Measurements from ENCODE around the gene S100A2.
"Not testable (repeated sequence)": the region's sequence is repeated elsewhere in the genome, so short reads cannot be mapped to it uniquely, and the experiment has no call there.

S100A2 gene

GRCh38 chr1:153575497-153575896 lies 9.9 kb upstream of the S100A2 start:
- H3K36me3 ChIP-seq (ENCODE audit: control insufficient read depth in 4 of 4, insufficient read depth in 4 of 4, low read length in 3 of 4); H3K27ac ChIP-seq (ENCODE audit: insufficient read depth in 1 of 2, low read depth in 1 of 2, low read length in 2 of 2, poor library complexity in 1 of 2, severe bottlenecking in 2 of 2); POLR2A ChIA-PET; H3K4me3 ChIP-seq (ENCODE audit: control insufficient read depth in 1 of 7, extremely low read depth in 1 of 7, insufficient read depth in 4 of 7, low read depth in 2 of 7, low read length in 6 of 7); H3K9me3 ChIP-seq (ENCODE audit: control extremely low read depth in 1 of 5, control insufficient read depth in 4 of 5, insufficient read depth in 2 of 5, low read depth in 1 of 5, low read length in 4 of 5); H3K27me3 ChIP-seq (replicated peaks in 2 of 5; ENCODE audit: control insufficient read depth in 4 of 5, insufficient read depth in 5 of 5, low read length in 4 of 5); DNase-seq: not testable (repeated sequence)
- CTCF ChIA-PET, result interaction anchor here (1.3 to 3.1 kb wide), 3 partner anchors 21 to 51 kb away, joined by 5 to 22 read pairs (median 10); partner anchors contain the start of gene S100A13
- WGBS (ENCODE audit: insufficient coverage), result 100% methylated on average over 1 of the region's 10 CpGs
- H3K4me1 ChIP-seq (ENCODE audit: control extremely low read depth in 1 of 4, control insufficient read depth in 4 of 4, insufficient read depth in 4 of 4, low read length in 3 of 4), result peaks cover 7 to 19% (median 12%) of the 10 kb centered on the region in 4 experiments

DNA sequence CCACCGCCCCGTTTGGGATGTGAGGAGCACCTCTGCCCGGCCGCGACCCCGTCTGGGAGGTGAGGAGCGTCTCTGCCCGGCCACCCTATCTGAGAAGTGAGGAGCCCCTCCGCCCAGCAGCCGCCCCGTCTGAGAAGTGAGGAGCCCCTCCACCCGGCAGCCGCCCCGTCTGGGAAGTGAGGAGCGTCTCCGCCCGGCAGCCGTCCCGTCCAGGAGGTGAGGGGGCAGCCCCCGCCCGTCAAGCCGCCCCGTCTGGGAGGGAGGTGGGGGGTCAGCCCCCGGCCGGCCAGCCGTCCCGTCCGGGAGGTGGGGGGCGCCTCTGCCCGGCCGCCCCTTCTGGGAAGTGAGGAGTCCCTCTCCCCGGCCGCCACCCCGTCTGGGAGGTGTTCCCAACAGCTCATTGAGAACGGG lies 9.4 kb upstream of the S100A2 start:
- POLR2A ChIA-PET; H3K27me3 ChIP-seq (replicated peaks in 2 of 5; ENCODE audit: control insufficient read depth in 4 of 5, insufficient read depth in 5 of 5, low read length in 4 of 5); H3K4me3 ChIP-seq (ENCODE audit: control insufficient read depth in 1 of 7, extremely low read depth in 1 of 7, insufficient read depth in 4 of 7, low read depth in 2 of 7, low read length in 6 of 7); DNase-seq; H3K9me3 ChIP-seq (ENCODE audit: control extremely low read depth in 1 of 5, control insufficient read depth in 4 of 5, insufficient read depth in 2 of 5, low read depth in 1 of 5, low read length in 4 of 5); H3K36me3 ChIP-seq (ENCODE audit: control insufficient read depth in 4 of 4, insufficient read depth in 4 of 4, low read length in 3 of 4); H3K27ac ChIP-seq (ENCODE audit: insufficient read depth in 1 of 2, low read depth in 1 of 2, low read length in 2 of 2, poor library complexity in 1 of 2, severe bottlenecking in 2 of 2): not testable (repeated sequence)
- CTCF ChIA-PET, result interaction anchor here (1.3 to 1.6 kb wide), 2 partner anchors 21 to 51 kb away, joined by 5 to 10 read pairs; partner anchors contain the start of gene S100A13
- H3K4me1 ChIP-seq (ENCODE audit: control extremely low read depth in 1 of 4, control insufficient read depth in 4 of 4, insufficient read depth in 4 of 4, low read length in 3 of 4), result peaks cover 7 to 19% (median 12%) of the 10 kb centered on the region in 4 experiments
- WGBS (ENCODE audit: insufficient coverage), result 99% methylated on average over 12 of the region's 35 CpGs

DNA sequence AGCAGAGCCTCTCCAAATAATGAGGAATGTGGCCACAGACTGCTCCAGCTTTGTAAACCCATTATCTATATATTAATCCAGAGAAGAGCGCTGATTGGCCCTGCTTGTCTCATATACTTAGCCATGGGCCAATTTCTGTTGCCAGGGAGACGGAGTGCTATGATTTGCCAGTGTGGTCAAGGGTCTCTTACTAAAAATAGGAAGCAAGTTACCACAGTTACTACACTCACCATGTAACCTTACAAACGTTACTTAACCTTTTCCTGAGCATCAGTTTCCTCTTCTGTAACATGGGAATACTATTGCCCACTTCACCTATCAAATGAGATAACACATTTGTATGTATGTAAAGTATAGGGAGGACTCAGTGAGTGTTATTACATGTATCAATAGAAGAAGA lies 7.7 kb upstream of the S100A2 start:
- H3K4me1 ChIP-seq (ENCODE audit: control extremely low read depth in 1 of 4, control insufficient read depth in 4 of 4, insufficient read depth in 4 of 4, low read length in 3 of 4), result peaks cover 7 to 26% (median 17%) of the 10 kb centered on the region in 4 experiments
- no peaks in the 10 kb centered on the region for H3K9me3 ChIP-seq (ENCODE audit: control extremely low read depth in 1 of 5, control insufficient read depth in 4 of 5, insufficient read depth in 2 of 5, low read depth in 1 of 5, low read length in 4 of 5)
- H3K27me3 ChIP-seq (replicated peaks in 2 of 5; ENCODE audit: control insufficient read depth in 4 of 5, insufficient read depth in 5 of 5, low read length in 4 of 5), result peaks cover 0 to 5% (median 0%) of the 10 kb centered on the region in 5 experiments
- ChIA-PET CTCF (interaction anchor here (0.8 to 7.5 kb wide), 19 partner anchors 10 to 416 kb away, joined by 3 to 262 read pairs (median 8); partner anchors contain the start of genes S100A1, S100A13, S100A14 and S100A16), POLR2A (interaction anchor here (1.0 to 1.9 kb wide), 3 partner anchors 25 to 45 kb away, joined by 3 to 6 read pairs (median 4); partner anchors contain the start of gene S100A14)
- H3K4me3 ChIP-seq (ENCODE audit: control insufficient read depth in 1 of 7, extremely low read depth in 1 of 7, insufficient read depth in 4 of 7, low read depth in 2 of 7, low read length in 6 of 7), result no peak overlapping the region
- no peaks in the 10 kb centered on the region for H3K36me3 ChIP-seq (ENCODE audit: control insufficient read depth in 4 of 4, insufficient read depth in 4 of 4, low read length in 3 of 4)
- WGBS (ENCODE audit: insufficient coverage), result 70% methylated on average over 2 of the region's 3 CpGs
- H3K27ac ChIP-seq (ENCODE audit: insufficient read depth in 1 of 2, low read depth in 1 of 2, low read length in 2 of 2, poor library complexity in 1 of 2, severe bottlenecking in 2 of 2), result no peak overlapping the region
- peak in 2 of 3 donors; percentile 50 to 52 for DNase-seq

DNA sequence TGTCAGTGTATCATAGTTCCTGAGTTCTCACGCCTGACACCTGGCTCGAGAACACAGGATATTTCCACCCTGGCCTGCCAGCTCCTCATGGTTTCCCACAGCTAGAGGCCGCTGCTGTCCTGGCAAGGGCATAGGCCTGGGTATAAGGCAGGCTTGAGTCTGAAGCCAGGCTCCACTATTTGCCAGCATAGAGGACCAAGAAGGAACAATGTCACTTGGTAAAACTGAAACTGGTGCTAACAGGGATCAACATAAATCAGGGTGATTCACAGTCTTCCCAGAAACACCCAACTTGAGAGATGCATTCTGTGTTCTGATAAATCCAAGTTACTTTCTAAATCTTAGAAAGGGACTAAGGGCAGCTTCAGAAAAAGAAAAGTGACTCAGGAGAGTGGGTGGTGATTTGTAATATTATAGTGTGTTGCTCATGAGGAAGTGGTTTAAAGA lies 6.9 kb upstream of the S100A2 start:
- Histone ChIP-seq H3K9me3 (ENCODE audit: control extremely low read depth in 1 of 5, control insufficient read depth in 4 of 5, insufficient read depth in 2 of 5, low read depth in 1 of 5, low read length in 4 of 5) (no peaks in the 10 kb centered on the region), H3K27me3 (replicated peaks in 2 of 5; ENCODE audit: control insufficient read depth in 4 of 5, insufficient read depth in 5 of 5, low read length in 4 of 5) (peaks cover 0 to 1% (median 0%) of the 10 kb centered on the region in 5 experiments), H3K4me3 (ENCODE audit: control insufficient read depth in 1 of 7, extremely low read depth in 1 of 7, insufficient read depth in 4 of 7, low read depth in 2 of 7, low read length in 6 of 7) (peak overlapping the region in 1 of 7 experiments; percentile 18), H3K27ac (ENCODE audit: insufficient read depth in 1 of 2, low read depth in 1 of 2, low read length in 2 of 2, poor library complexity in 1 of 2, severe bottlenecking in 2 of 2) (no peak overlapping the region), H3K4me1 (ENCODE audit: control extremely low read depth in 1 of 4, control insufficient read depth in 4 of 4, insufficient read depth in 4 of 4, low read length in 3 of 4) (peaks cover 7 to 33% (median 23%) of the 10 kb centered on the region in 4 experiments), H3K36me3 (ENCODE audit: control insufficient read depth in 4 of 4, insufficient read depth in 4 of 4, low read length in 3 of 4) (no peaks in the 10 kb centered on the region)
- 0% methylated on average over 3 of the region's 3 CpGs for WGBS (ENCODE audit: insufficient coverage)
- CTCF ChIA-PET, result interaction anchor here (0.8 to 7.5 kb wide), 39 partner anchors 9 to 417 kb away, joined by 3 to 262 read pairs (median 6); partner anchors contain the start of genes CHTOP, S100A1, S100A13 and S100A14
- POLR2A ChIA-PET, result interaction anchor here (1.0 to 1.9 kb wide), 3 partner anchors 26 to 46 kb away, joined by 3 to 6 read pairs (median 4); partner anchors contain the start of gene S100A14
- DNase-seq, result peak; percentile 79 to 80 (median 79)

DNA sequence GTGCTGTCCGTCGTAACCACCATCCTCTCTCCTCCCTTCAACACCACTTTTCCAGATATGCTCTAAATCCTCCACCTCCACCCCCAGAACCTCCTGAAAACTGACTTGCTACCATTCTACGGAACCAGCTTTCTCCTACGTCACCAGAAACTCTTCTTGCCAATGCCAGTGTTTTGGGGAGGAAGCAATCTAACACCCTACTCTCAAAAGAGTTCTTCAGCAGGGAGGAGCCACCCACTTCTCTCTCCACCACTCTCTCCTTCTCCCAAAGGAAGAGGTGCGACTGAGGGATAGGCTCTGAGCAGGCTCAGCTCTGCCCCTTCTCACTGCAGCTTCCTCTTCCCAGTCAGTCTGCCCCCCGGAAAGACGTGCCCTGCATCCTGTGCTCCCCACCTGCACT lies 6.1 kb upstream of the S100A2 start:
- Histone ChIP-seq H3K27ac (ENCODE audit: insufficient read depth in 1 of 2, low read depth in 1 of 2, low read length in 2 of 2, poor library complexity in 1 of 2, severe bottlenecking in 2 of 2) (no peak overlapping the region), H3K4me1 (ENCODE audit: control extremely low read depth in 1 of 4, control insufficient read depth in 4 of 4, insufficient read depth in 4 of 4, low read length in 3 of 4) (peaks cover 10 to 42% (median 28%) of the 10 kb centered on the region in 4 experiments), H3K9me3 (ENCODE audit: control extremely low read depth in 1 of 5, control insufficient read depth in 4 of 5, insufficient read depth in 2 of 5, low read depth in 1 of 5, low read length in 4 of 5) (no peaks in the 10 kb centered on the region), H3K4me3 (ENCODE audit: control insufficient read depth in 1 of 7, extremely low read depth in 1 of 7, insufficient read depth in 4 of 7, low read depth in 2 of 7, low read length in 6 of 7) (no peak overlapping the region), H3K36me3 (ENCODE audit: control insufficient read depth in 4 of 4, insufficient read depth in 4 of 4, low read length in 3 of 4) (no peaks in the 10 kb centered on the region), H3K27me3 (replicated peaks in 2 of 5; ENCODE audit: control insufficient read depth in 4 of 5, insufficient read depth in 5 of 5, low read length in 4 of 5) (no peaks in the 10 kb centered on the region)
- ChIA-PET POLR2A (interaction anchor here (1.9 kb wide), 1 partner anchor 46 kb away, joined by 6 read pairs; no protein-coding TSS in a partner anchor), CTCF (interaction anchor here (0.7 to 7.5 kb wide), 38 partner anchors 9 to 417 kb away, joined by 3 to 262 read pairs (median 6); partner anchors contain the start of genes CHTOP, PGLYRP4, S100A1 and S100A13)
- no peak for DNase-seq
- 90% methylated on average over 6 of the region's 7 CpGs for WGBS (ENCODE audit: insufficient coverage)

DNA sequence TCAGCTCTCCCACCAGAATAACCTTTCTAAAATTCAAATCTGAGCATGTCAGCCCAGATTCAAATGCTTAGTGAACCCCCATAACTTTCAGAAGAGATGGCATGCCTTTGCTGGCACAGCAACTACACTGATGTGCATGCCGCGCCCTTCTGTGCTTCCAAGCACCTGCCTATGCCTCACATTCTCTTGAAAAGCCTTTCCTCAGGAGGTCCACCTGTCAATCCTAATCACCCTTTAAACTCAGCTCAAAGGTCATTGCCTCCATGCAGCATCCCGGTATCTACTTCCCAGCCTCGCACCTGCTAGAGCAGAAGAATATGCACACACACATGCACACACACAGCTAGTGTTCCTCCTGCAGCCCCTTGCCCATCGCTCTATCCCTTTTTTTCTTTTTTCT lies 5.2 kb upstream of the S100A2 start:
- ChIA-PET CTCF (interaction anchor here (0.6 to 7.5 kb wide), 16 partner anchors 13 to 247 kb away, joined by 3 to 262 read pairs (median 10); partner anchors contain the start of genes PGLYRP4, S100A1, S100A13 and S100A14), POLR2A (no interaction called here)
- Histone ChIP-seq H3K27ac (ENCODE audit: insufficient read depth in 1 of 2, low read depth in 1 of 2, low read length in 2 of 2, poor library complexity in 1 of 2, severe bottlenecking in 2 of 2) (no peak overlapping the region), H3K4me3 (ENCODE audit: control insufficient read depth in 1 of 7, extremely low read depth in 1 of 7, insufficient read depth in 4 of 7, low read depth in 2 of 7, low read length in 6 of 7) (no peak overlapping the region), H3K4me1 (ENCODE audit: control extremely low read depth in 1 of 4, control insufficient read depth in 4 of 4, insufficient read depth in 4 of 4, low read length in 3 of 4) (peaks cover 10 to 51% (median 36%) of the 10 kb centered on the region in 4 experiments), H3K27me3 (replicated peaks in 2 of 5; ENCODE audit: control insufficient read depth in 4 of 5, insufficient read depth in 5 of 5, low read length in 4 of 5) (no peaks in the 10 kb centered on the region), H3K36me3 (ENCODE audit: control insufficient read depth in 4 of 4, insufficient read depth in 4 of 4, low read length in 3 of 4) (no peaks in the 10 kb centered on the region), H3K9me3 (ENCODE audit: control extremely low read depth in 1 of 5, control insufficient read depth in 4 of 5, insufficient read depth in 2 of 5, low read depth in 1 of 5, low read length in 4 of 5) (no peaks in the 10 kb centered on the region)
- 100% methylated on average over 4 of the region's 5 CpGs for WGBS (ENCODE audit: insufficient coverage)
- no peak for DNase-seq

GRCh38 chr1:153569465-153569864 lies 3.8 kb upstream of the S100A2 start:
- CTCF ChIA-PET, result interaction anchor here (0.6 to 7.5 kb wide), 13 partner anchors 11 to 74 kb away, joined by 3 to 262 read pairs (median 12); partner anchors contain the start of genes S100A1, S100A13, S100A14 and S100A16
- POLR2A ChIA-PET, result interaction anchor here (1.1 kb wide), 1 partner anchor 29 kb away, joined by 4 read pairs; the partner anchor contains the start of gene S100A5
- Histone ChIP-seq H3K36me3 (ENCODE audit: control insufficient read depth in 4 of 4, insufficient read depth in 4 of 4, low read length in 3 of 4) (no peaks in the 10 kb centered on the region), H3K27me3 (replicated peaks in 2 of 5; ENCODE audit: control insufficient read depth in 4 of 5, insufficient read depth in 5 of 5, low read length in 4 of 5) (no peaks in the 10 kb centered on the region), H3K27ac (ENCODE audit: insufficient read depth in 1 of 2, low read depth in 1 of 2, low read length in 2 of 2, poor library complexity in 1 of 2, severe bottlenecking in 2 of 2) (no peak overlapping the region), H3K4me3 (ENCODE audit: control insufficient read depth in 1 of 7, extremely low read depth in 1 of 7, insufficient read depth in 4 of 7, low read depth in 2 of 7, low read length in 6 of 7) (no peak overlapping the region), H3K4me1 (ENCODE audit: control extremely low read depth in 1 of 4, control insufficient read depth in 4 of 4, insufficient read depth in 4 of 4, low read length in 3 of 4) (peaks cover 10 to 60% (median 43%) of the 10 kb centered on the region in 4 experiments), H3K9me3 (ENCODE audit: control extremely low read depth in 1 of 5, control insufficient read depth in 4 of 5, insufficient read depth in 2 of 5, low read depth in 1 of 5, low read length in 4 of 5) (no peaks in the 10 kb centered on the region)
- DNase-seq, result no peak
- WGBS (ENCODE audit: insufficient coverage), result 98% methylated on average over 5 of the region's 8 CpGs
